ENCODE measurements around the gene ALG12.

ALG12 gene

GRCh38 chr22:49867303-49868265 is 50.7 kb downstream of the ALG12 start:
- no peak overlapping the region for H3K4me3 ChIP-seq (ENCODE audit: low read length in 2 of 2)
- no peak overlapping the region for H3K27ac ChIP-seq (ENCODE audit: low read length)

DNA sequence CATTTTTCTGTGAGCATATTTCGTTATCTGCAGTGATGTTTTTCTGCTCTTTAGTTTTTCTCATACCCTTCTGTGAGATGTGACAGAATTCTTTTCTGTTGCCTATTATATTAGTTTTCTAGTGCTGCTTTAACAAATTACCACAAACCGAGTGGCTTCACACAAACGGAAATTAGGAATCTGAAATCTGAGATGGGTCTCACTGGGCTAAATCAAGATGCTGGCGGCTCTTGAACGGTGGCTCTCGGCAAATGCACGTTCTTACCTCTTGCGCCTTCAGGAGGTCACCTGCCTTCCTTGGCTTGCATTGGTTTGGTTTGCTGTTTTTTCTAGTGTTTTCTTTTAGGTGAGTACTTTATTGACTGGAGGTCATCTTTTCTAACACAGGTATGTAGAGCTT is 51.6 kb downstream of the ALG12 start:
- H3K27me3 ChIP-seq (ENCODE audit: control insufficient read depth in 1 of 2, insufficient read depth in 2 of 2, low read length in 2 of 2): no peaks in the 10 kb centered on the region
- H3K27ac ChIP-seq (ENCODE audit: low read length): no peak overlapping the region
- H3K4me3 ChIP-seq (ENCODE audit: low read length in 2 of 2): no peak overlapping the region
- H3K4me1 ChIP-seq (ENCODE audit: control insufficient read depth, insufficient read depth, low read length): no peaks in the 10 kb centered on the region
- H3K9ac ChIP-seq (ENCODE audit: low read length in 2 of 2): no peak overlapping the region
- peaks cover 6 to 35% of the 10 kb centered on the region in 2 donors for H3K9me3 ChIP-seq (ENCODE audit: control insufficient read depth in 2 of 2, low read length in 2 of 2)
- peaks cover 5% of the 10 kb centered on the region in 2 donors for H3K36me3 ChIP-seq (ENCODE audit: control insufficient read depth in 2 of 2, insufficient read depth in 2 of 2, low read length in 2 of 2)

More at GRCh38 chr22:49867303-49868265, 50.7 kb downstream of the ALG12 start:
- Histone ChIP-seq H3K9ac (ENCODE audit: low read length in 2 of 2) (no peak overlapping the region), H3K4me1 (ENCODE audit: control insufficient read depth, insufficient read depth, low read length) (no peaks in the 10 kb centered on the region), H3K9me3 (ENCODE audit: control insufficient read depth in 2 of 2, low read length in 2 of 2) (peaks cover 6 to 35% of the 10 kb centered on the region in 2 donors), H3K27me3 (ENCODE audit: control insufficient read depth in 1 of 2, insufficient read depth in 2 of 2, low read length in 2 of 2) (no peaks in the 10 kb centered on the region), H3K36me3 (ENCODE audit: control insufficient read depth in 2 of 2, insufficient read depth in 2 of 2, low read length in 2 of 2) (peaks cover 5% of the 10 kb centered on the region in 2 donors)

DNA sequence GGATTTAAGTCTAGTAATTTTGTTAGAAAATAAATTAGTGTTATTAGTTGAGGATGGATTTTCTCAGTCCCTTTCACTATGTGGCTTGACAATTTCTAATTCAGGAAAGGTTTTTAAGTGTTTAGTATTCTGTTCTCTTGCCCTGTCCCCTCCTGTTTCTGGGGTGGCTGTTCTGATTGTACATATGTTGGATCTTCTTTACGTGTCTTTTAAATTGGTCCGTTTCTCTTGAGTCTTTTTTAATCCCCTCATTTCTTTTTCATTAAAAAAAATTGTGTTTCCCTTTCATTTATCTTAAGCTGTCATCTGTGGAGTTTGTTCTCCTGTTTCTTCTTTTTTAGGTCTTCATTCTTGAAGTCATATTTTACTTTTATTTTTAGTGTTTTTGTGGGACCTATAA is 52.1 kb downstream of the ALG12 start:
- Histone ChIP-seq H3K9me3 (ENCODE audit: control insufficient read depth in 2 of 2, low read length in 2 of 2) (peaks cover 6 to 35% of the 10 kb centered on the region in 2 donors), H3K27me3 (ENCODE audit: control insufficient read depth in 1 of 2, insufficient read depth in 2 of 2, low read length in 2 of 2) (no peaks in the 10 kb centered on the region), H3K4me3 (ENCODE audit: low read length in 2 of 2) (no peak overlapping the region), H3K36me3 (ENCODE audit: control insufficient read depth in 2 of 2, insufficient read depth in 2 of 2, low read length in 2 of 2) (peaks cover 5% of the 10 kb centered on the region in 2 donors), H3K27ac (ENCODE audit: low read length) (no peak overlapping the region), H3K9ac (ENCODE audit: low read length in 2 of 2) (no peak overlapping the region), H3K4me1 (ENCODE audit: control insufficient read depth, insufficient read depth, low read length) (no peaks in the 10 kb centered on the region)

DNA sequence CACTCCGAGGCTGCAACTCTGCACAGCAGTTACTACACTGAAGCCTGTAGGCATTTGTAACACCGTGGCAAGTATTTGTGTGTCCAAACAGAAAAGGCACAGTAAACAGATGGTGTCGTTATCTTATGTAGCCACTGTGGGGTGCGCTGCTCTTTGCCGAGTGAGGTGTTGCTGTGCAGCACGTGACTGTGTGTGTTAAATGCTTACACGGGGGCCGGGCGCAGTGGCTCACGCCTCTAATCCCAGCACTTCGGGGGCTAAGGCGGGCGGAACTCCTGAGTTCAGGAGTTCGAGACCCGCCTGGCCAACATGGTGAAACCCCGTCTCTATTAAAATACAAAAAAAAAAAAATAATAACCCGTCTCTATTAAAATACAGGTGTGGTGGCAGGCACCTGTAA is 53.1 kb downstream of the ALG12 start:
- Histone ChIP-seq H3K27ac (ENCODE audit: low read length) (no peak overlapping the region), H3K36me3 (ENCODE audit: control insufficient read depth in 2 of 2, insufficient read depth in 2 of 2, low read length in 2 of 2) (peaks cover 5% of the 10 kb centered on the region in 2 donors), H3K4me1 (ENCODE audit: control insufficient read depth, insufficient read depth, low read length) (no peaks in the 10 kb centered on the region), H3K9ac (ENCODE audit: low read length in 2 of 2) (no peak overlapping the region), H3K9me3 (ENCODE audit: control insufficient read depth in 2 of 2, low read length in 2 of 2) (peaks cover 6 to 35% of the 10 kb centered on the region in 2 donors), H3K27me3 (ENCODE audit: control insufficient read depth in 1 of 2, insufficient read depth in 2 of 2, low read length in 2 of 2) (no peaks in the 10 kb centered on the region), H3K4me3 (ENCODE audit: low read length in 2 of 2) (no peak overlapping the region)

DNA sequence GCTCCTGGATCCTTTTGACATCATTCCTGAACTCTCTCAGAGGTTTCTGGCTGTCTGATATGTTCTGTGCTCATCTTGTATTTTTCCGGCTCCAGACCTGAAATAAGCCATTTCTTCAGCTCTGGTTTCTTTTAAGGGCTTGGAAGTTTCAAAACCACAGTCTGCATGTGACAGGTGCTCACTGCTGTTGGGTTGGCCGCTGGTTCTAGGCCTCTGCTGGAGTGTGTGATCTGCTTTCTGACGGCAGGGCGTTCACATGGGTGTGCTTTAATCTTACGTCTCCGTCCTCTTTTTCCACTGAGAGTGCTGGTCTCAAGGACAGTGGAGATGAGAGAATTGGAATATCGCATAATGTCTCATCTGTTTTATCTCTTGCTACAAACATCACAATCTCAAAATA is 54.3 kb downstream of the ALG12 start:
- H3K4me3 ChIP-seq (ENCODE audit: low read length in 2 of 2): no peak overlapping the region
- no peaks in the 10 kb centered on the region for H3K27me3 ChIP-seq (ENCODE audit: control insufficient read depth in 1 of 2, insufficient read depth in 2 of 2, low read length in 2 of 2)
- H3K9ac ChIP-seq (ENCODE audit: low read length in 2 of 2): no peak overlapping the region
- H3K36me3 ChIP-seq (ENCODE audit: control insufficient read depth in 2 of 2, insufficient read depth in 2 of 2, low read length in 2 of 2): peaks cover 0 to 3% of the 10 kb centered on the region in 2 donors
- no peak overlapping the region for H3K27ac ChIP-seq (ENCODE audit: low read length)
- peaks cover 0 to 24% of the 10 kb centered on the region in 2 donors for H3K9me3 ChIP-seq (ENCODE audit: control insufficient read depth in 2 of 2, low read length in 2 of 2)
- no peaks in the 10 kb centered on the region for H3K4me1 ChIP-seq (ENCODE audit: control insufficient read depth, insufficient read depth, low read length)

GRCh38 chr22:49862496-49862776 is 55.8 kb downstream of the ALG12 start:
- Histone ChIP-seq H3K4me1 (ENCODE audit: control insufficient read depth, insufficient read depth, low read length) (no peaks in the 10 kb centered on the region), H3K4me3 (ENCODE audit: low read length in 2 of 2) (no peak overlapping the region), H3K9me3 (ENCODE audit: control insufficient read depth in 2 of 2, low read length in 2 of 2) (peaks cover 0 to 18% of the 10 kb centered on the region in 2 donors), H3K36me3 (ENCODE audit: control insufficient read depth in 2 of 2, insufficient read depth in 2 of 2, low read length in 2 of 2) (no peaks in the 10 kb centered on the region), H3K27ac (ENCODE audit: low read length) (no peak overlapping the region), H3K27me3 (ENCODE audit: control insufficient read depth in 1 of 2, insufficient read depth in 2 of 2, low read length in 2 of 2) (no peaks in the 10 kb centered on the region), H3K9ac (ENCODE audit: low read length in 2 of 2) (no peak overlapping the region)

- H3K36me3 ChIP-seq (ENCODE audit: control insufficient read depth in 2 of 2, insufficient read depth in 2 of 2, low read length in 2 of 2): no peaks in the 10 kb centered on the region
- H3K27ac ChIP-seq (ENCODE audit: low read length): no peak overlapping the region
- no peaks in the 10 kb centered on the region for H3K4me1 ChIP-seq (ENCODE audit: control insufficient read depth, insufficient read depth, low read length)
- H3K9me3 ChIP-seq (ENCODE audit: control insufficient read depth in 2 of 2, low read length in 2 of 2): peaks cover 0 to 12% of the 10 kb centered on the region in 2 donors
- H3K27me3 ChIP-seq (ENCODE audit: control insufficient read depth in 1 of 2, insufficient read depth in 2 of 2, low read length in 2 of 2): no peaks in the 10 kb centered on the region
- no peak overlapping the region for H3K4me3 ChIP-seq (ENCODE audit: low read length in 2 of 2)
- no peak overlapping the region for H3K9ac ChIP-seq (ENCODE audit: low read length in 2 of 2)
Observed at GRCh38 chr22:49861642-49862495, 56.4 kb downstream of the ALG12 start.

DNA sequence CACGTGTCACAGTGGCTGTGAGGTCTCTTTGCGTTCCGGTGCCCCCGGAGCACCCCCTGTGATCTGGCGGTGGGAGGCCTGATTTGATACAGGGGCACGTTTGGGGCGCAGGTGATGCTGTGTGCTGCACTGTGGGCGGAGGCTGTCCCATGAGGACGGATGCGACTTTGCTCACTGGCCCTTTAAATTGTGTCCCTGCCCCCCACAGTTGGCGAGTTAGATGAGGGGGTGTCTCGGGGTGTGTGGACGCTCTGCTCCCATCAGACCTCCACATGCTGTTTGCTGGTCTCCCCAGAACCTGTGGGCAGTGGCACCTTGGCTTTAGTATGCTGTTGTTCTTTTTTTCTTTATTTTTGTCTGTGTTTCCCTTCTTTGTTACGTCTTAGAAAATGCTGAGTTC is 59.4 kb downstream of the ALG12 start:
- Histone ChIP-seq H3K27ac (ENCODE audit: low read length) (no peak overlapping the region), H3K4me1 (ENCODE audit: control insufficient read depth, insufficient read depth, low read length) (peaks cover 7% of the 10 kb centered on the region), H3K9ac (ENCODE audit: low read length in 2 of 2) (no peak overlapping the region), H3K27me3 (ENCODE audit: control insufficient read depth in 1 of 2, insufficient read depth in 2 of 2, low read length in 2 of 2) (no peaks in the 10 kb centered on the region), H3K9me3 (ENCODE audit: control insufficient read depth in 2 of 2, low read length in 2 of 2) (no peaks in the 10 kb centered on the region), H3K4me3 (ENCODE audit: low read length in 2 of 2) (no peak overlapping the region), H3K36me3 (ENCODE audit: control insufficient read depth in 2 of 2, insufficient read depth in 2 of 2, low read length in 2 of 2) (no peaks in the 10 kb centered on the region)

DNA sequence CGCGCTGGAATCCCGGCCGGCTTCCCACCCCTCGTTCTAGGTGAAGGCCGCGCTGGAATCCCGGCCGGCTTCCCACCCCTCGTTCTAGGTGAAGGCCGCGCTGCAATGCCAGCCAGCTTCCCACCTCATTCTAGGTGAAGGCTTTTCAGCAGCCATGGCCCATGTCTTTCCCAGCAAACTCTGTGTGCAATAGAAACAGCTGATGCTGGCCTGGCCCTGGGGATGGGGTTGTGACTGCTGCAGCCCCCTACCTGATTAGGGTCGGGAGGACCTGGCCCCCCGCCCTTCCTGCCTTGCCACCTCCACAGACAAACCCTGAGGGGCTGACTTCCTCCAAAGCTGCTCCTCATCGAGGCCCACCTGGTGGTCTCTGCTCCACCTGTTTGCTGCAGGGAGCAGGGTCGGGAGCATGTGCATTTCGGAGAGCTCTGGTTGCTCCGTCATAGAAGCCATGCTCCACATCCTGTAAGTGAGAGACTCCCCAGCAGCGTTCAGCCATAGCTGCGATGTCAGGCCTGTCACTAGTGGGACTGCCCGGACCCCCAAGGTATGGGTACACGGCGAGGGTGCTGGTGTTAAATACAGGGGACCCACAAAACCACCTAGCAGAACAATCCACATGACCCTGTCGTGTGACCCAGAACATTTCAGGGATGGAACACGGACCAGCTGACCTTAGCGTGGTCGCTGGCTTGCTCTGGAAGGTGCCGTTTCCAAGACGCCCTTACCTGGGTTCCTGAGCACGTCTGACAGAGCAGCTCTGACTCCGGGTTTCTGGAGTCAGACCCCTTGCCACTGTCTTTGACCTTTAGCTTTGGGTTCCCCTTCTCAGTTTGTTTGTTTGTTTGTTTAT is 61.2 kb downstream of the ALG12 start:
- no peak overlapping the region for H3K4me3 ChIP-seq (ENCODE audit: low read length in 2 of 2)
- H3K9me3 ChIP-seq (ENCODE audit: control insufficient read depth in 2 of 2, low read length in 2 of 2): no peaks in the 10 kb centered on the region
- peaks cover 11% of the 10 kb centered on the region for H3K4me1 ChIP-seq (ENCODE audit: control insufficient read depth, insufficient read depth, low read length)
- no peaks in the 10 kb centered on the region for H3K27me3 ChIP-seq (ENCODE audit: control insufficient read depth in 1 of 2, insufficient read depth in 2 of 2, low read length in 2 of 2)
- no peaks in the 10 kb centered on the region for H3K36me3 ChIP-seq (ENCODE audit: control insufficient read depth in 2 of 2, insufficient read depth in 2 of 2, low read length in 2 of 2)
- no peak overlapping the region for H3K27ac ChIP-seq (ENCODE audit: low read length)
- no peak overlapping the region for H3K9ac ChIP-seq (ENCODE audit: low read length in 2 of 2)

- no peak overlapping the region for H3K9ac ChIP-seq (ENCODE audit: low read length in 2 of 2)
- H3K4me1 ChIP-seq (ENCODE audit: control insufficient read depth, insufficient read depth, low read length): peaks cover 11% of the 10 kb centered on the region
- H3K27me3 ChIP-seq (ENCODE audit: control insufficient read depth in 1 of 2, insufficient read depth in 2 of 2, low read length in 2 of 2): peaks cover 0 to under 1% of the 10 kb centered on the region in 2 donors
- no peaks in the 10 kb centered on the region for H3K9me3 ChIP-seq (ENCODE audit: control insufficient read depth in 2 of 2, low read length in 2 of 2)
- no peak overlapping the region for H3K4me3 ChIP-seq (ENCODE audit: low read length in 2 of 2)
- no peak overlapping the region for H3K27ac ChIP-seq (ENCODE audit: low read length)
- no peaks in the 10 kb centered on the region for H3K36me3 ChIP-seq (ENCODE audit: control insufficient read depth in 2 of 2, insufficient read depth in 2 of 2, low read length in 2 of 2)
Observed at GRCh38 chr22:49856343-49856742, 61.9 kb downstream of the ALG12 start.

Data from stomach smooth muscle (tissue), 2 donors.